Progenitor cell of endocrine pancreas (in vitro differentiated cells): Measurements from ENCODE around the gene CLCF1. TPM values are rescaled to one million over a fixed set of nuclear protein-coding genes. Genes with fewer than 3 reads are reported as not detected.

Experiments used
- DNase-seq: peaks from one replicate; pipeline ENCODE4 v3.0.0; 2021; ENCODE audit warnings: low spot score; ENCODE audit not compliant: unreplicated experiment
- H3K27ac Mint-ChIP-seq: 2 replicates; pipeline ENCODE4 v1.8.0; 2021; ENCODE audit warnings: mild to moderate bottlenecking, moderate library complexity, mixed read lengths
- H3K27me3 Mint-ChIP-seq: 2 replicates; pipeline ENCODE4 v1.8.0; 2021; ENCODE audit warnings: mixed read lengths
- H3K36me3 Mint-ChIP-seq: 2 replicates; pipeline ENCODE4 v1.8.0; 2022; ENCODE audit warnings: mixed read lengths; ENCODE audit not compliant: insufficient read depth
- H3K4me1 Mint-ChIP-seq: 2 replicates; pipeline ENCODE4 v1.8.0; 2021; ENCODE audit warnings: low read depth, mixed read lengths
- H3K4me3 Mint-ChIP-seq: 2 replicates; pipeline ENCODE4 v1.8.0; 2021; ENCODE audit warnings: low read depth, mild to moderate bottlenecking, moderate library complexity, mixed read lengths
- H3K9me3 Mint-ChIP-seq: 2 replicates; pipeline ENCODE4 v1.8.0; 2021; ENCODE audit warnings: low read depth, mixed read lengths
- CTCF ChIP-seq: fragments of 200-600 bp; sonication (generic); IDR thresholded peaks from one replicate; pipeline ENCODE4 v1.5.0; 2021; ENCODE audit warnings: antibody characterized with exemption, mild to moderate bottlenecking; ENCODE audit not compliant: unreplicated experiment
- total RNA-seq: library from RNA; stranded (reverse); gene quantifications from 2 replicates; pipeline ENCODE4 v1.2.1, GENCODE V29; 2021

CLCF1 gene
- total RNA-seq, 1 donor from 2014 or later: 6.9 TPM

GRCh38 chr11:67410984-67411784, 37.8 kb upstream of the CLCF1 start:
- Mint-ChIP-seq H3K4me3 (no peak overlapping the region), H3K27me3 (peaks cover 39% of the 10 kb centered on the region)
- no peak for DNase-seq

GRCh38 chr11:67410369-67410831, 37.0 kb upstream of the CLCF1 start:
- H3K4me3 Mint-ChIP-seq: no peak overlapping the region
- no peaks in the 10 kb centered on the region for H3K9me3 Mint-ChIP-seq
- peaks cover 4% of the 10 kb centered on the region for H3K4me1 Mint-ChIP-seq
- H3K27ac Mint-ChIP-seq: no peak overlapping the region
- no peak for TF ChIP-seq CTCF
- H3K27me3 Mint-ChIP-seq: peaks cover 36% of the 10 kb centered on the region
- no peaks in the 10 kb centered on the region for H3K36me3 Mint-ChIP-seq
- DNase-seq: no peak

More at GRCh38 chr11:67410984-67411784, 37.8 kb upstream of the CLCF1 start:
- TF ChIP-seq CTCF: no peak
- H3K4me1 Mint-ChIP-seq: peaks cover 5% of the 10 kb centered on the region
- H3K36me3 Mint-ChIP-seq: no peaks in the 10 kb centered on the region
- H3K27ac Mint-ChIP-seq: peak overlapping the region; percentile 69
- no peaks in the 10 kb centered on the region for H3K9me3 Mint-ChIP-seq

- no peak for DNase-seq
- no peak for TF ChIP-seq CTCF
- Mint-ChIP-seq H3K9me3 (no peaks in the 10 kb centered on the region), H3K27ac (no peak overlapping the region), H3K4me3 (no peak overlapping the region), H3K36me3 (no peaks in the 10 kb centered on the region), H3K27me3 (peaks cover 36% of the 10 kb centered on the region), H3K4me1 (peaks cover 4% of the 10 kb centered on the region)
Measured at GRCh38 chr11:67409781-67410368, 36.5 kb upstream of the CLCF1 start.

- no peak for DNase-seq
Measured at GRCh38 chr11:67409261-67409666, 35.9 kb upstream of the CLCF1 start.

More at GRCh38 chr11:67409261-67409666, 35.9 kb upstream of the CLCF1 start:
- Mint-ChIP-seq H3K36me3 (no peaks in the 10 kb centered on the region), H3K9me3 (no peaks in the 10 kb centered on the region), H3K4me3 (no peak overlapping the region), H3K27me3 (peaks cover 36% of the 10 kb centered on the region), H3K27ac (no peak overlapping the region), H3K4me1 (peaks cover 4% of the 10 kb centered on the region)
- TF ChIP-seq CTCF: no peak
